Breast epithelium (tissue), 4 donors: Measurements from ENCODE around the gene ADAMTS4. TPM values are rescaled to one million over a fixed set of nuclear protein-coding genes. Genes with fewer than 3 reads are reported as not detected.

Experiments used
- DNase-seq, 2 donors: peaks; one replicate each; pipeline ENCODE4 v3.0.0-alpha.2; 2019; ENCODE audit warnings: low spot score in 2 of 2
- H3K27ac ChIP-seq, 2 donors: fragments of 200-600 bp; sonication (generic) in 1 of 2; one replicate each; pipeline ENCODE4 v1.5.1; 2016 to 2019; ENCODE audit warnings: mild to moderate bottlenecking in 1 of 2
- H3K27me3 ChIP-seq, 2 donors: fragments of 200-600 bp; sonication (generic) in 1 of 2; one replicate each; pipeline versions ENCODE4 v1.5.1 to v1.6.0; 2017 to 2019; ENCODE audit warnings: control low read depth in 1 of 2, mild to moderate bottlenecking in 1 of 2
- H3K36me3 ChIP-seq: fragments of 200-600 bp; one replicate; pipeline ENCODE4 v1.5.1; 2019
- H3K4me1 ChIP-seq, 2 donors: fragments of 200-600 bp; sonication (generic); one replicate each; pipeline ENCODE4 v1.5.1; 2016 to 2019; ENCODE audit warnings: control low read depth in 1 of 2
- H3K4me3 ChIP-seq, 3 donors: fragments of 200-600 bp; sonication (generic); 1 replicate in 2 of 3; 2 replicates in 1 of 3; pipeline ENCODE4 v1.5.1; 2016 to 2019; ENCODE audit warnings: mild to moderate bottlenecking in 3 of 3, moderate library complexity in 2 of 3
- H3K9me3 ChIP-seq, 2 donors: fragments of 200-600 bp; sonication (generic) in 1 of 2; one replicate each; pipeline ENCODE4 v1.5.1; 2016 to 2019; ENCODE audit warnings: control low read depth in 1 of 2
- POLR2A ChIP-seq: fragments of 450-650 bp; IDR thresholded peaks from one replicate; pipeline ENCODE4 v1.6.1; 2016; ENCODE audit warnings: antibody characterized with exemption, mild to moderate bottlenecking, moderate library complexity
- POLR2AphosphoS5 ChIP-seq, 3 donors: sonication (generic); formaldehyde crosslinking; IDR thresholded peaks; one replicate each; pipeline ENCODE4 v1.6.1; 2017; ENCODE audit warnings: antibody characterized with exemption in 3 of 3
- intact Hi-C: fragments of 100-400 bp; cut with DNase I; formaldehyde crosslinking; loops from one replicate; pipeline ENCODE4 v1.15.1; 2023; ENCODE audit warnings: low total_unique reads
- total RNA-seq, 3 donors: library from RNA; depleted of rRNA; stranded (reverse); fragments of >200 nt; gene quantifications; one replicate each; pipeline ENCODE4 v1.1.0, GENCODE V29; 2016
- TF ChIP-seq, protein P1 (sequence below), 3 donors: fragments of 450-650 bp; IDR thresholded peaks; one replicate each; pipeline ENCODE4 v1.5.1; 2016 to 2017; ENCODE audit warnings: antibody characterized with exemption in 3 of 3, mild to moderate bottlenecking in 3 of 3, moderate library complexity in 3 of 3

The ADAMTS4 gene
- total RNA-seq, 3 donors from 2014 or later, result 4.8 to 85.5 (median 24.6) TPM

DNA sequence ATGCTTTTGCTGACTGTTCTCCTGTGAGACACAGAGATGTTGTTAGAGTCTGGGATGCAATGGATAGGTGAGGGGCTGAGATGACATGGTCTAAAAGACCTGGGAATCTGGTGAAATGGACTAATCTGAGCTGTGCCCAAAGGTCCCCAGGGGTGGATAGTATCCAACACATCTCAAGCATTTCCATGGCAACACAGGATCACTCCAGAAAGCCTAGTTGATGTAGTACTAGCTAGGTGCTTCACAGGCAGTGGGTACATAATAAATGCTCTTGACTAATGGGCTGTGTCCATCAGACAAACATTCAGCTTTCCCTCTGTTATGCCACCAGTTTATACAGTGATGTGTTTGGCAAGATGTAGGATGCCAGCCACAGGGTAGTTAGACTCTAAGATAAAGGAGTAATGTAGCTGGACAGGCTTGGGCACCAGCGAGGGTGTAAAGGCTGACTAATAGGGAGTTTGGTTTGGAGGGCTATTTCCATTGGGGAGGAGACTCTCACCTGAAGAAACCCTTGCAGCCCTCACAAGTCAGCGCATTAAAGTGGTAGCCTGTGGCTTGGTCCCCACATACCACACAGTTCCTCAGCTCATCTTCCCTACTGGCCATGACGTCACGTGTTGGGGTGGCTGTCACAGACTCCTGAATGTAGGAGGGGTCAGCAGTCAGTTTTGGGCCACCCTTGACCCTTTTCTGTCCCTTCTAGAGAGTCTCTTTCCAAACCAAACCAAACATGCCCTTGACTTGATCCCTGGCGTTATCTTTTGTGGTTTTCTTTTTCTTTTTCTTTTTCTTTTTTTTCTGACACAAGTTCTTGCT lies 37.3 kb upstream of the ADAMTS4 start:
- Histone ChIP-seq H3K4me1 (no peaks in the 10 kb centered on the region), H3K27ac (no peak overlapping the region), H3K9me3 (no peaks in the 10 kb centered on the region), H3K4me3 (no peak overlapping the region), H3K27me3 (no peaks in the 10 kb centered on the region), H3K36me3 (no peaks in the 10 kb centered on the region)
- TF ChIP-seq, protein P1, sequence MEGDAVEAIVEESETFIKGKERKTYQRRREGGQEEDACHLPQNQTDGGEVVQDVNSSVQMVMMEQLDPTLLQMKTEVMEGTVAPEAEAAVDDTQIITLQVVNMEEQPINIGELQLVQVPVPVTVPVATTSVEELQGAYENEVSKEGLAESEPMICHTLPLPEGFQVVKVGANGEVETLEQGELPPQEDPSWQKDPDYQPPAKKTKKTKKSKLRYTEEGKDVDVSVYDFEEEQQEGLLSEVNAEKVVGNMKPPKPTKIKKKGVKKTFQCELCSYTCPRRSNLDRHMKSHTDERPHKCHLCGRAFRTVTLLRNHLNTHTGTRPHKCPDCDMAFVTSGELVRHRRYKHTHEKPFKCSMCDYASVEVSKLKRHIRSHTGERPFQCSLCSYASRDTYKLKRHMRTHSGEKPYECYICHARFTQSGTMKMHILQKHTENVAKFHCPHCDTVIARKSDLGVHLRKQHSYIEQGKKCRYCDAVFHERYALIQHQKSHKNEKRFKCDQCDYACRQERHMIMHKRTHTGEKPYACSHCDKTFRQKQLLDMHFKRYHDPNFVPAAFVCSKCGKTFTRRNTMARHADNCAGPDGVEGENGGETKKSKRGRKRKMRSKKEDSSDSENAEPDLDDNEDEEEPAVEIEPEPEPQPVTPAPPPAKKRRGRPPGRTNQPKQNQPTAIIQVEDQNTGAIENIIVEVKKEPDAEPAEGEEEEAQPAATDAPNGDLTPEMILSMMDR (IDR thresholded peaks at IDR 0.05), result no peak
- TF ChIP-seq POLR2A, result no peak
- no peak for TF ChIP-seq POLR2AphosphoS5 (IDR thresholded peaks at IDR 0.05)
- DNase-seq, result no peak
- intact Hi-C loops, result no loop called here

DNA sequence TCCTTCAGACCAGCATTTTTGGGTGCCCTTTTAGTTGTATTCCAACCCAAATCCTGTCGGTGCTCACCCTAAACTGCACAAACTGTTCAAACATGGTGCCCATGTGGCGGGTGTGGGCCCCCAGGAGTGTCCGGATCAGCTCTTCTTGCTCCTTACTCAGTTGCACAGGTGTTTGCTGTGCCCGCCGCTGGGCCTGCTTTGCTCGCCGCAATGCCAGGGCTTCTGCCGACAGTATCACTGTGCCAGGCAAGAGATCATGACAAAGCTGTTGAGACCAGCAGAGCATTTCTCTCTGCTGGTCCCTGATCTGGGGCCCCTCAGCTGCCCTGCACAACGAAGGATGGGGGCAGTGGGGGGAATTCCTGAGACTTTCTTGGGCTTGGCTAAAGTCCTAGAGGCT lies 34.2 kb upstream of the ADAMTS4 start:
- H3K36me3 ChIP-seq, result no peaks in the 10 kb centered on the region
- intact Hi-C loops, result no loop called here
- H3K4me1 ChIP-seq, result no peaks in the 10 kb centered on the region
- H3K27ac ChIP-seq, result no peak overlapping the region
- TF ChIP-seq POLR2A (no peak), POLR2AphosphoS5 (IDR thresholded peaks at IDR 0.05) (no peak)
- TF ChIP-seq, protein P1 (IDR thresholded peaks at IDR 0.05), result no peak
- H3K27me3 ChIP-seq, result no peaks in the 10 kb centered on the region
- no peaks in the 10 kb centered on the region for H3K9me3 ChIP-seq
- no peak for DNase-seq
- no peak overlapping the region for H3K4me3 ChIP-seq

DNA sequence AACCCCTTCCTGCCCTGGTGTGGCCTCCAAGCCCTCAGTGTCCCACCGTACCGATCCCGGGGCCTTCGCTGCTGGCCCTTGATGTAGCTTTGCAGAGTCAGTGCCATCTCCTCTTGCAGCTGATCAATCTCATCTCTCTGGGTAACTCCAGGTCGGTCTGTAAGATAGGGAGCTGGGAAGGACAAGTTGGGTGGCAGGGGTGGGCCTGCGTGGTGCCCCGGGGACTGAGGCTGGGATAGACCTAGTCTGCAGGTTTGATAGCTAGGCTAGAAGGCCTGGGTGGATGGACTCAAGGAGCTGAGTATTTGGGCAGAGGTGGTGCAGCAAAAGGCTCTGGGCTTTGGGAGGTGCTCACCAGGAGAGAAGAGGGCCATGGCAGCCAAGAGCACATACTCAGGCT lies 31.9 kb upstream of the ADAMTS4 start:
- DNase-seq, result no peak
- peaks cover 0 to 7% of the 10 kb centered on the region in 2 donors for H3K4me1 ChIP-seq
- H3K36me3 ChIP-seq, result no peaks in the 10 kb centered on the region
- TF ChIP-seq, protein P1 (IDR thresholded peaks at IDR 0.05), result no peak
- TF ChIP-seq POLR2A (no peak), POLR2AphosphoS5 (IDR thresholded peaks at IDR 0.05) (no peak)
- no peak overlapping the region for H3K27ac ChIP-seq
- H3K27me3 ChIP-seq, result no peaks in the 10 kb centered on the region
- H3K4me3 ChIP-seq, result no peak overlapping the region
- intact Hi-C loops, result no loop called here
- H3K9me3 ChIP-seq, result no peaks in the 10 kb centered on the region

DNA sequence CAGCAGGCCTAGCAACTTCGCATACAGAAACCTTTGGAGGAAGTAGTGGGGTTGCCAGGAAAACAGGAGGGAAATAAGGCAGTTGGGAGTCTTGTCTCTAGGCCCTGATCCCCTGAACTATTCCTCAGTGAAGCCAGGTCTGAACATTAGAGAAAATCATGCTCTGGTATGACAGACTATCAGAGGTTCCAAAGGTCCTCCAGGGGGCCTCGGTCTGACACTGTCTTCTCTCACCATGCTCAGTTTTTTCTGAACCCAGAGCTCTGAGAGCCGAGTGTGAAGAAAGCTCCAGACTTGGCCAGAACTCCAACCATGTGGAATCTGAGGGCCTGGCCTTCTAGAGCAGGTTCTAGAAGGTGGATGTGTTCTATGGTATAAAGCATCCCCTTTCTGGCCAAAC lies 31.0 kb upstream of the ADAMTS4 start:
- Histone ChIP-seq H3K4me1 (peaks cover 0 to 7% of the 10 kb centered on the region in 2 donors), H3K36me3 (no peaks in the 10 kb centered on the region), H3K4me3 (no peak overlapping the region), H3K9me3 (no peaks in the 10 kb centered on the region), H3K27ac (no peak overlapping the region), H3K27me3 (no peaks in the 10 kb centered on the region)
- intact Hi-C loops, result loop anchor here (10.0 kb wide), 1 partner anchor 155 kb away; no protein-coding TSS in a partner anchor
- TF ChIP-seq, protein P1 (IDR thresholded peaks at IDR 0.05), result no peak
- TF ChIP-seq POLR2A (no peak), POLR2AphosphoS5 (IDR thresholded peaks at IDR 0.05) (no peak)
- no peak for DNase-seq

DNA sequence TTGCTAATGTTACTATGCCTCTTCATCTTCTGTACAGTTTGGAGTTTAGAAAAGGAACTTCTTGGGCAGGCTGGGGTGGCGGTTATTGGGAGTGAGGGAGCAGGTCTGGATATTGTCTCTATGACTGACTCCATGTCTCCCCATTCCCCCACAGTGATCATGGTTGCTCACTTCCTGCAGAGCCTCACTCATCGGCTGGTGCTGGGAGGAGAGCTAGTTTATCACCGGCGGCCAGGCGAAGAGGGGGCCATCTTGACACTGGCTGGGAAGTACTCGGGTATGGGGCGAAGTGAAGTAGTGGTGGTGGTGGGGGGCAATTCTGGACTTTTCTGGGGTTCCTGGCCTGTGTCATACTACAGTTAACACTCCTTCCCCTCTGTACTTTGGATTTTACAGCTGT lies 29.2 kb upstream of the ADAMTS4 start:
- TF ChIP-seq, protein P1 (IDR thresholded peaks at IDR 0.05), result no peak
- no peak for TF ChIP-seq POLR2AphosphoS5 (IDR thresholded peaks at IDR 0.05)
- TF ChIP-seq POLR2A, result no peak
- H3K27me3 ChIP-seq, result no peaks in the 10 kb centered on the region
- no peak for DNase-seq
- peak overlapping the region; percentile 62 to 78 for H3K27ac ChIP-seq
- H3K9me3 ChIP-seq, result no peaks in the 10 kb centered on the region
- peaks cover 0 to 7% of the 10 kb centered on the region in 2 donors for H3K4me1 ChIP-seq
- intact Hi-C loops, result loop anchor here (10.0 kb wide), 1 partner anchor 157 kb away; no protein-coding TSS in a partner anchor
- H3K36me3 ChIP-seq, result no peaks in the 10 kb centered on the region
- peak overlapping the region in 1 of 3 donors; percentile 57 for H3K4me3 ChIP-seq
